GM10248 (cell line): ENCODE results near the gene SCN1B.

Experiments used
- CTCF ChIA-PET: fragments of 300-600 bp; sonication (Branson Sonifier 250); formaldehyde crosslinking; extraction: SDS; loops from one replicate; lab custom pipeline; 2021; ENCODE audit warnings: antibody characterized with exemption; lab: Yijun Ruan, JAX
- POLR2A ChIA-PET: fragments of 350-650 bp; sonication (Branson Sonifier 250); formaldehyde crosslinking; extraction: SDS; loops from one replicate; lab custom pipeline; 2020; ENCODE audit warnings: antibody characterized with exemption; lab: Yijun Ruan, JAX
- DNase-seq: peaks from one replicate; pipeline ENCODE4 v3.0.0; 2012; ENCODE audit errors: extremely low spot score
- CTCF ChIP-seq: IDR thresholded peaks from 2 replicates; pipeline ENCODE4 v1.5.1; 2012; ENCODE audit warnings: mild to moderate bottlenecking, low read depth; ENCODE audit errors: extremely low read depth, missing control alignments, control extremely low read depth

Gene SCN1B

DNA sequence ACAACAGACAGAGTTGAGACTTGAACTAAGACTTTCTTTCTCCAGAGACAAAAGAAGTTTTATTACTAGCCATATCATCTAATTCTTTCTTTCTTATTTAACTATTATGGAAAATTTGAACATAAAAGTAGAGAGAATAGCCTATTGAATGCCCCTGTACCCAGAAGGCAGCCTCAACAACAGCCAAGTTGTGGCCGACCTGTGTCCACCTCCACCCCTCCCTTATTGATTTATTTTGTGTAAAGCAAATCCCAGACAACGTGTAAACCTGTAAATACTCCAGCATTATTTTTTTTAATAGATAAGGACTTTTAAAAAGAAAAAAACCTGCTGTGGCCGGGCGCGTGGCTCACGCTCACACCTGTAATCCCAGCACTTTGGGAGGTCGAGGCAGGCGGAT, 59.3 kb downstream of the SCN1B start:
- CTCF ChIA-PET: interaction anchor here (0.8 to 4.5 kb wide), 5 partner anchors 9 to 191 kb away, joined by 3 to 38 read pairs (median 5); no protein-coding TSS in a partner anchor
- TF ChIP-seq CTCF: no peak
- POLR2A ChIA-PET: no interaction called here
- DNase-seq: no peak
